Measurements from ENCODE around the gene KRTAP2-3.

DNA sequence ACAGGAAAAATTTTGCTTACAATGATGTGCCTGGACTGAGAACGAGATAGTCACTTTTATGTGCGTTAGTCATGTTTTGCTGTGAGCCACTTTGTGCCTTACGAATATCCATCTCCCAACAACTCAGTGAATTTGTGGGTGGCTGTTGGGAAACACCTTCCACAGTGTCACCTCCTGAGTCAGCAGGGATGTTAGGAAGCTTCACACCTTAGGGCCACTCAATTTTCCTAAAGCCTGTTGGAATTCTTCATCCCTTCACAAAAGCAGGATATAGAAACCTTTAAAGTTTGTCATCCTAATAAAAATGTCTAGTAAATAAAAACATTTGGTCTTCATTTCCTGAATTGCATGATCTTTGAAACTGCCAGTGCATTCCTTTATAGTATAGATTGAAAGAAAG is 46.7 kb downstream of the KRTAP2-3 start:
- TF ChIP-seq, protein P1, sequence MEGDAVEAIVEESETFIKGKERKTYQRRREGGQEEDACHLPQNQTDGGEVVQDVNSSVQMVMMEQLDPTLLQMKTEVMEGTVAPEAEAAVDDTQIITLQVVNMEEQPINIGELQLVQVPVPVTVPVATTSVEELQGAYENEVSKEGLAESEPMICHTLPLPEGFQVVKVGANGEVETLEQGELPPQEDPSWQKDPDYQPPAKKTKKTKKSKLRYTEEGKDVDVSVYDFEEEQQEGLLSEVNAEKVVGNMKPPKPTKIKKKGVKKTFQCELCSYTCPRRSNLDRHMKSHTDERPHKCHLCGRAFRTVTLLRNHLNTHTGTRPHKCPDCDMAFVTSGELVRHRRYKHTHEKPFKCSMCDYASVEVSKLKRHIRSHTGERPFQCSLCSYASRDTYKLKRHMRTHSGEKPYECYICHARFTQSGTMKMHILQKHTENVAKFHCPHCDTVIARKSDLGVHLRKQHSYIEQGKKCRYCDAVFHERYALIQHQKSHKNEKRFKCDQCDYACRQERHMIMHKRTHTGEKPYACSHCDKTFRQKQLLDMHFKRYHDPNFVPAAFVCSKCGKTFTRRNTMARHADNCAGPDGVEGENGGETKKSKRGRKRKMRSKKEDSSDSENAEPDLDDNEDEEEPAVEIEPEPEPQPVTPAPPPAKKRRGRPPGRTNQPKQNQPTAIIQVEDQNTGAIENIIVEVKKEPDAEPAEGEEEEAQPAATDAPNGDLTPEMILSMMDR (IDR thresholded peaks at IDR 0.05) = no peak
- TF ChIP-seq CBX8 (IDR thresholded peaks at IDR 0.05) = no peak
- TF ChIP-seq, protein P2, sequence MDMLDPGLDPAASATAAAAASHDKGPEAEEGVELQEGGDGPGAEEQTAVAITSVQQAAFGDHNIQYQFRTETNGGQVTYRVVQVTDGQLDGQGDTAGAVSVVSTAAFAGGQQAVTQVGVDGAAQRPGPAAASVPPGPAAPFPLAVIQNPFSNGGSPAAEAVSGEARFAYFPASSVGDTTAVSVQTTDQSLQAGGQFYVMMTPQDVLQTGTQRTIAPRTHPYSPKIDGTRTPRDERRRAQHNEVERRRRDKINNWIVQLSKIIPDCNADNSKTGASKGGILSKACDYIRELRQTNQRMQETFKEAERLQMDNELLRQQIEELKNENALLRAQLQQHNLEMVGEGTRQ (IDR thresholded peaks at IDR 0.05) = no peak
